OCI-LY3 (cell line): ENCODE measurements around the gene CES4A.
"Not testable (repeated sequence)": the region's sequence is repeated elsewhere in the genome, so short reads cannot be mapped to it uniquely, and the experiment has no call there.

Experiments
- H2AFZ ChIP-seq: fragments of 200-600, 300-600 bp; shearing (Covaris generic); 2 replicates; pipeline ENCODE4 v1.6.0; 2014; ENCODE audit warnings: antibody characterized with exemption, low read depth, low read length
- H3K27ac ChIP-seq: fragments of 200-600, 300-600 bp; sonication (generic); 2 replicates; pipeline ENCODE4 v1.5.1; 2014; ENCODE audit warnings: mild to moderate bottlenecking, low read length, moderate library complexity, mixed read lengths
- H3K27me3 ChIP-seq: fragments of 200-600, 300-600 bp; sonication (generic); 2 replicates; pipeline ENCODE4 v1.6.1; 2014; ENCODE audit warnings: low read depth, low read length, mixed read lengths
- H3K36me3 ChIP-seq: fragments of 200-600, 300-600 bp; sonication (generic); replicated peaks from 2 replicates; pipeline ENCODE3; 2014; ENCODE audit warnings: low read depth, low read length, mixed read lengths
- H3K4me1 ChIP-seq: fragments of 300-600, 200-600 bp; sonication (generic); 2 replicates; pipeline ENCODE4 v1.6.1; 2014; ENCODE audit warnings: low read length, mixed read lengths
- H3K4me2 ChIP-seq: fragments of 200-600, 300-600 bp; sonication (generic); 2 replicates; pipeline ENCODE4 v1.6.1; 2014; ENCODE audit warnings: low read length, mixed read lengths
- H3K4me3 ChIP-seq: fragments of 300-600, 200-600 bp; sonication (generic); 2 replicates; pipeline ENCODE4 v1.5.1; 2014; ENCODE audit warnings: antibody characterized with exemption, mild to moderate bottlenecking, low read length, moderate library complexity
- H3K79me2 ChIP-seq: fragments of 300-600, 200-600 bp; shearing (Covaris generic); 2 replicates; pipeline ENCODE4 v1.6.1; 2014; ENCODE audit warnings: mild to moderate bottlenecking, low read length, mixed read lengths
- H3K9ac ChIP-seq: fragments of 300-600, 200-600 bp; shearing (Covaris generic); 2 replicates; pipeline ENCODE4 v1.6.0; 2014; ENCODE audit warnings: mild to moderate bottlenecking, low read length, moderate library complexity
- H3K9me3 ChIP-seq: fragments of 200-600, 300-600 bp; shearing (Covaris generic); 2 replicates; pipeline ENCODE4 v1.6.1; 2014; ENCODE audit warnings: low read length, mixed read lengths; ENCODE audit not compliant: insufficient read depth
- H4K20me1 ChIP-seq: fragments of 200-600, 300-600 bp; sonication (generic); 2 replicates; pipeline ENCODE4 v1.6.1; 2016; ENCODE audit warnings: low read length, mixed read lengths; ENCODE audit not compliant: insufficient read depth
- EZH2phosphoT487 ChIP-seq: fragments of 200-600 bp; shearing (Covaris generic); IDR thresholded peaks from 2 replicates; pipeline ENCODE4 v1.6.1; 2018; ENCODE audit warnings: antibody characterized with exemption, mixed run types, low read depth
- TF ChIP-seq, protein P1 (sequence below): fragments of 200-600, 300-600 bp; sonication (generic); IDR thresholded peaks from 2 replicates; pipeline ENCODE4 v1.5.1; 2014; ENCODE audit warnings: antibody characterized with exemption, low read length, low read depth

CES4A gene

DNA sequence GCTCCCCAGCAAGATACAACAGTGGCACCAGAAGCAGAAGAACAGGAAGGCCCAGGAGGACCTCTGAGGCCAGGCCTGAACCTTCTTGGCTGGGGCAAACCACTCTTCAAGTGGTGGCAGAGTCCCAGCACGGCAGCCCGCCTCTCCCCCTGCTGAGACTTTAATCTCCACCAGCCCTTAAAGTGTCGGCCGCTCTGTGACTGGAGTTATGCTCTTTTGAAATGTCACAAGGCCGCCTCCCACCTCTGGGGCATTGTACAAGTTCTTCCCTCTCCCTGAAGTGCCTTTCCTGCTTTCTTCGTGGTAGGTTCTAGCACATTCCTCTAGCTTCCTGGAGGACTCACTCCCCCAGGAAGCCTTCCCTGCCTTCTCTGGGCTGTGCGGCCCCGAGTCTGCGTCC, 15.4 kb upstream of the CES4A start:
- H3K4me2 ChIP-seq: no peak overlapping the region
- no peaks in the 10 kb centered on the region for H3K9me3 ChIP-seq
- H3K79me2 ChIP-seq: no peaks in the 10 kb centered on the region
- no peaks in the 10 kb centered on the region for H4K20me1 ChIP-seq
- H3K4me1 ChIP-seq: no peaks in the 10 kb centered on the region
- no peak overlapping the region for H2AFZ ChIP-seq
- TF ChIP-seq, protein P1, sequence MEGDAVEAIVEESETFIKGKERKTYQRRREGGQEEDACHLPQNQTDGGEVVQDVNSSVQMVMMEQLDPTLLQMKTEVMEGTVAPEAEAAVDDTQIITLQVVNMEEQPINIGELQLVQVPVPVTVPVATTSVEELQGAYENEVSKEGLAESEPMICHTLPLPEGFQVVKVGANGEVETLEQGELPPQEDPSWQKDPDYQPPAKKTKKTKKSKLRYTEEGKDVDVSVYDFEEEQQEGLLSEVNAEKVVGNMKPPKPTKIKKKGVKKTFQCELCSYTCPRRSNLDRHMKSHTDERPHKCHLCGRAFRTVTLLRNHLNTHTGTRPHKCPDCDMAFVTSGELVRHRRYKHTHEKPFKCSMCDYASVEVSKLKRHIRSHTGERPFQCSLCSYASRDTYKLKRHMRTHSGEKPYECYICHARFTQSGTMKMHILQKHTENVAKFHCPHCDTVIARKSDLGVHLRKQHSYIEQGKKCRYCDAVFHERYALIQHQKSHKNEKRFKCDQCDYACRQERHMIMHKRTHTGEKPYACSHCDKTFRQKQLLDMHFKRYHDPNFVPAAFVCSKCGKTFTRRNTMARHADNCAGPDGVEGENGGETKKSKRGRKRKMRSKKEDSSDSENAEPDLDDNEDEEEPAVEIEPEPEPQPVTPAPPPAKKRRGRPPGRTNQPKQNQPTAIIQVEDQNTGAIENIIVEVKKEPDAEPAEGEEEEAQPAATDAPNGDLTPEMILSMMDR: no peak
- no peak for TF ChIP-seq EZH2phosphoT487
- no peaks in the 10 kb centered on the region for H3K36me3 ChIP-seq
- H3K4me3 ChIP-seq: no peak overlapping the region
- H3K9ac ChIP-seq: no peak overlapping the region
- H3K27ac ChIP-seq: no peak overlapping the region
- no peaks in the 10 kb centered on the region for H3K27me3 ChIP-seq

DNA sequence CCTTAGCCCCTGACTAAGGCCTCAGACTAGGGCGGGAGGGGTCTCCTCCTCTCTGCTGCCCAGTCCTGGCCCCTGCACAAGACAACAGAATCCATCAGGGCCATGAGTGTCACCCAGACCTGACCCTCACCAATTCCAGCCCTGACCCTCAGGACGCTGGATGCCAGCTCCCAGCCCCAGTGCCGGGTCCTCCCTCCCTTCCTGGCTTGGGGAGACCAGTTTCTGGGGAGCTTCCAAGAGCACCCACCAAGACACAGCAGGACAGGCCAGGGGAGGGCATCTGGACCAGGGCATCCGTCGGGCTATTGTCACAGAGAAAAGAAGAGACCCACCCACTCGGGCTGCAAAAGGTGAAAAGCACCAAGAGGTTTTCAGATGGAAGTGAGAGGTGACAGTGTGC, 14.7 kb upstream of the CES4A start:
- H3K4me2 ChIP-seq: no peak overlapping the region
- H3K9me3 ChIP-seq: no peaks in the 10 kb centered on the region
- H2AFZ ChIP-seq: no peak overlapping the region
- no peaks in the 10 kb centered on the region for H3K27me3 ChIP-seq
- TF ChIP-seq, protein P1: no peak
- no peak for TF ChIP-seq EZH2phosphoT487
- no peaks in the 10 kb centered on the region for H3K79me2 ChIP-seq
- no peak overlapping the region for H3K9ac ChIP-seq
- no peaks in the 10 kb centered on the region for H3K36me3 ChIP-seq
- no peak overlapping the region for H3K27ac ChIP-seq
- H4K20me1 ChIP-seq: no peaks in the 10 kb centered on the region
- no peak overlapping the region for H3K4me3 ChIP-seq
- H3K4me1 ChIP-seq: no peaks in the 10 kb centered on the region

DNA sequence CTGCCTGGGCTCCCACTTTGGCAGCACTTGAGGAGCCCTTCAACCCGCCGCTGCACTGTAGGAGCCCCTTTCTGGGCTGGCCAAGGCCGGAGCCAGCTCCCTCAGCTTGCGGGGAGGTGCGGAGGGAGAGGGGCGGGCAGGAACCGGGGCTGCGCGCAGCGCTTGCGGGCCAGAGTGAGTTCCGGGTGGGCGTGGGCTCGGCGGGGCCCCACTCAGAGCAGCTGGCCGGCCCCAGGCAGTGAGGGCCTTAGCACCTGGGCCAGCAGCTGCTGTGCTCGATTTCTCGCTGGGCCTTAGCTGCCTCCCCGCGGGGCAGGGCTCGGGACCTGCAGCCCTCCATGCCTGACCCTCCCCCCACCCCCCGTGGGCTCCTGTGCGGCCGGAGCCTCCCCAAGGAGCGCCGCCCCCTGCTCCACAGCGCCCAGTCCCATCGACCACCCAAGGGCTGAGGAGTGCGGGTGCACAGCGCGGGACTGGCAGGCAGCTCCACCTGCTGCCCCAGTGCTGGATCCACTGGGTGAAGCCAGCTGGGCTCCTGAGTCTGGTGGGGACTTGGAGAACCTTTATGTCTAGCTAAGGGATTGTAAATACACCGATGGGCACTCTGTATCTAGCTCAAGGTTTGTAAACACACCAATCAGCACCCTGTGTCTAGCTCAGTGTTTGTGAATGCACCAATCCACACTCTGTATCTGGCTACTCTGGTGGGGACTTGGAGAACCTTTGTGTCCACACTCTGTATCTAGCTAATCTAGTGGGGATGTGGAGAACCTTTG, 14.0 kb upstream of the CES4A start:
- H4K20me1 ChIP-seq, H3K36me3 ChIP-seq, H3K79me2 ChIP-seq, H3K9ac ChIP-seq, H3K4me2 ChIP-seq, H3K27ac ChIP-seq, H2AFZ ChIP-seq, H3K4me1 ChIP-seq, H3K4me3 ChIP-seq, H3K27me3 ChIP-seq, H3K9me3 ChIP-seq: not testable (repeated sequence)

DNA sequence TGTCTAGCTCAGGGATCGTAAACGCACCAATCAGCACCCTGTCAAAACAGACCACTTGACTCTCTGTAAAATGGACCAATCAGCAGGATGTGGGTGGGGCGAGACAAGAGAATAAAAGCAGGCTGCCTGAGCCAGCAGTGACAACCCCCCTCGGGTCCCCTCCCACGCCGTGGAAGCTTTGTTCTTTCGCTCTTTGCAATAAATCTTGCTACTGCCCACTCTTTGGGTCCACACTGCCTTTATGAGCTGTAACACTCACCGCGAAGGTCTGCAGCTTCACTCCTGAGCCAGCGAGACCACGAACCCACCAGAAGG, 13.5 kb upstream of the CES4A start:
- not testable (repeated sequence) for H3K9ac ChIP-seq, H3K9me3 ChIP-seq, H3K36me3 ChIP-seq, H3K4me1 ChIP-seq, H4K20me1 ChIP-seq, H3K4me3 ChIP-seq, H3K4me2 ChIP-seq, H3K27ac ChIP-seq, H3K79me2 ChIP-seq, H3K27me3 ChIP-seq, H2AFZ ChIP-seq

DNA sequence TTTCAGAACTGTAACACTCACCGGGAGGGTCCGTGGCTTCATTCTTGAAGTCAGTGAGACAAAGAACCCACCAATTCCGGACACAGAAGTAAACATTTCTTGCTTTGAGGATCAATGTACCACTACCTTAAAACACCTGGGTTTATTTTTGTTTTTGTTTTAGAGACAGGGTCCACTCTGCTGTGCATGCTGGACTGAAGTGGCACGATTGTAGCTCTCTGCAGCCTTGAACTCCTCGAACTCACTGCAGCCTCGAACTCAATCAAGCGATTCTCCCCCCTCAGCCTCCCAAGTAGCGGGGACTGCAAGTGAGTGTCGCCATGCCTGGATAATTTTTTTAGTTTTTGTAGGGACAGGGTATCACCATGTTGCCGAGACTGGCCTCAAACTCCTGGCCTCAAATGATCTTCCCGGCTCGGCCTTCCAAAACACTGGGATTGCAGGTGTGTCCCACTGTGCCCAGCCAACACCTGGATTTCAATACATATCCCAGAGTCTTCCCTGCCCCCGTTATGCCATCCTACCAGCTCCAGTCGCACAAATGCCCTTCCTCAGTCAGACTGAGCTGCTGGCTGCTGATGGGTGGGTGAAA, 13.0 kb upstream of the CES4A start:
- Histone ChIP-seq H4K20me1 (no peaks in the 10 kb centered on the region), H3K4me2 (no peak overlapping the region), H3K27ac (no peak overlapping the region), H3K27me3 (no peaks in the 10 kb centered on the region), H3K79me2 (no peaks in the 10 kb centered on the region), H2AFZ (no peak overlapping the region), H3K9me3 (no peaks in the 10 kb centered on the region), H3K4me1 (no peaks in the 10 kb centered on the region), H3K4me3 (no peak overlapping the region), H3K36me3 (no peaks in the 10 kb centered on the region), H3K9ac (no peak overlapping the region)
- TF ChIP-seq, protein P1: no peak
- TF ChIP-seq EZH2phosphoT487: no peak
